Fibroblast of skin of right quadriceps (primary cell): ENCODE results near the gene BMS1.
"Not testable (repeated sequence)": the region's sequence is repeated elsewhere in the genome, so short reads cannot be mapped to it uniquely, and the experiment has no call there.

Experiments
- DNase-seq: peaks from one replicate; pipeline ENCODE4 v3.0.0-alpha.2; 2013

BMS1 gene

DNA sequence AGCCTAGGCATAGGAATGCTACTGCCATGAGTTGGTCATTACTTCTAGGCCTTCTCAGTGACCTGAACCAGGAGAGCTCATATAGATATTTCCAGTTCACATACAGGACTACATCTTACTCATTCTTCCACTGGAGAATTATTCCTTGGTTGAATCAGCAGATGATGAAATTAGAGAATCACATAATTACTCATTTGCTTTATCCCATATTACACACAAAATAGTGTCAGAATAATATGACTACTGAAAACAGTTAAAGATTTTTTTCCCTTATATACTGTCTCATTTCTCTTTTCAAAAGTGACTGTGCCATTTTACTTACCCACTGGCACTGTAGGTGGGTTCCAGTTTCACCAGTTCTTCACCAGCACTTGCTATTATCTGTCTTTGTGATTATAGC, 18.5 kb downstream of the BMS1 start:
- no peak for DNase-seq

DNA sequence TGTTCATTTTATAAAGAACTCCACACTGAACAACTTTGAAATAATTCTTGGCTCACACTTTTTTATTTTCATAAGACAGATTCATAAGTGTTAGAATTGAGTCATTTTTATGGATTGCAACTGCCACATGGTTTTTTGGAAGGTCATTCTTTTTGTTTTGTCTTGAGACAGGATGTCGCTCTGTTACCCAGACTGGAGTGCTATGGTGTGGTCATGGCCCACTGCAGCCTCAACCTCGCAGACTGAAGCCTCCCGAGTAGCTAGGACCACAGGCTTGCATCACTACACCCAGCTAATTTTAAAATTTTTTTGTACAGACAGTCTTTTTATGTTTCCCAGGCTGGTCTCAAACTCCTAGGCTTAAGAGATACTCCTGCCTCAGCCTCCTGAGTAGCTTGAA, 20.3 kb downstream of the BMS1 start:
- DNase-seq, result no peak

DNA sequence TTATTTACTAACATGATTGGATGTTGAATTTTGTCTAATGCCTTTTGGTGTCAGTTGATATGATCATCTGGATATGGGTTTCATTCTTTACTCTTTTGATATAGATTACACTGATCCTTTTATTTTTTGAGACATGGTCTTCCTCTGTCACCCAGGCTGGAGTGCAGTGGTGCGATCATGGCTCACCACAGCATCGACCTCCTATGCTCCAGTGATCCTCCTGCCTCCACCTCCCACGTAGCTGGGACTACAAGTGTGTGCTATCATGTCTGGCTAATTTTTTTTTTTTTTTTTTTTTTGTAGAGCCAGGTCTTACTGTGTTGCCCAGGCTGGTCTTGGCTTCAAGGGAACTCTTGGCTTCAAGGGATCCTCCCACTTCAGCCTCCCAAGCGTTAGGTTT, 27.1 kb downstream of the BMS1 start:
- DNase-seq, result no peak

DNA sequence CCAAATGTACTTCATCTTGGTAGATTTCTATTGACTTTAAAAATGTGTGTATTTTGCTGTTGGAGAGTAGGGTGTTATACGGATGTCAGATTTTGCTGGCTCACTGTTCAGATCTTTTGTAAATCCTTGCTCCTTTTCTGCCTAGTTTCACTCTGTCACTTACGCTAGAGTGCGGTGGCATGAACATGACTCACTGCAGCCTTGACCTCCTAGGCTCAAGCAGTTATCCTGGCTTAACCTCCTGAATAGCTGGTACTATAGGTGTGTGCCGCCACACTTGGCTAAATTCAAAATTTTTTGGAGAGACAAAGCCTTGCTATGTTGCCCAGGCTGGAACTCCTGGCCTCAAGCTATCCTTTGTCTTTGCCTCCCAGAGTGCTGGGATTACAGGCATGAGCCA, 29.4 kb downstream of the BMS1 start:
- DNase-seq, result no peak

DNA sequence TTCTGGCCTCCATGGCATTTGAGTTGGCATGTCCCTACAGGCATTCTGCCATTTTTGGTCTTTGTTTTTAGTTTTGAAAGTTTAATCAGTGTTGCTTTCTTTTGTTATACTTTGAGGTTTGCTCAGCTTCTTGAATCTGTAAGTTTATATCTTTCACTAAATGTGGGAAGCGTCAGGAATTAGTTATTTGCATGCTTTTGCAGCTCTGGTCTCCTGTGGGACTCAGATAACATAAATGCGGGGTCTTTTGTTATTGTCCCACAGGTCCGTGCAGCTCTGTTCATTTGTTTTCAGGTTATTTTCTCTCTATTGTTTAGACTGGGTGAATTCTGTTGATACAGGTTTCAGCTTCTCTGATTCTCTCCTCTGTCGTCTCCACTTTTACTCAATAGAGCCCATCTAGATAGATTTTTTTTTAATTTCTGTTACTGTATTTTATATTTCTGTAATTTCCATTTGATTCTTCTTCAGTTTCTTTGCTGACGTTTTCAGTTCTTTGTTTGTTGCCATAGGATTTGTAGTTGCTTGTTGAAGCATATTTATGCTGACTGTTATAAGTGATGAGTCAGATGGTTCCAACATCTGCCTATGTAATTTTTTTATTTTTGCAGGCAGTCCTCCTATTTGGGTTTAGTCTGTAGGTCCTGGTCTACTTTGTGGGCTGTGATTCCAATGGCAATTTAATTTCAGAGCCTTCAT, 31.5 kb downstream of the BMS1 start:
- DNase-seq, result not testable (repeated sequence)

DNA sequence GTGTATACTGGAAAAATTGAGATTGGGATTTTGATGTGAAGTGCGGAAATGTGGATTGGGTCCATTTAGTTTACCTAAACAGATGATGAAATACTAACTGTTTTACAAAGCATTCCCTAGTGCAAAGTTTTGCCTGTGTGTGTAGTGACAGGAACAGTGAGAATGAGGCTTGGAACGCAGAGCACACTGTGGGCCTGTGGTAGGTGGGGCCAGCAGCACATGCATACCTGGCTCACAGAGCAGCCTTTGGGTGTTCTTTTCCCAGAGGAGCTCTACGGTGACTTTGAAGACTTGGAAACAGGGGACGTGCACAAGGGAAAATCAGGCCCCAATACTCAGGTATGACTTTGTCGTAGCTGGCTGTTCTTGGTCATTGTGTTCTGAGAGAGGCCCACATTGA, 33.7 kb downstream of the BMS1 start:
- not testable (repeated sequence) for DNase-seq

DNA sequence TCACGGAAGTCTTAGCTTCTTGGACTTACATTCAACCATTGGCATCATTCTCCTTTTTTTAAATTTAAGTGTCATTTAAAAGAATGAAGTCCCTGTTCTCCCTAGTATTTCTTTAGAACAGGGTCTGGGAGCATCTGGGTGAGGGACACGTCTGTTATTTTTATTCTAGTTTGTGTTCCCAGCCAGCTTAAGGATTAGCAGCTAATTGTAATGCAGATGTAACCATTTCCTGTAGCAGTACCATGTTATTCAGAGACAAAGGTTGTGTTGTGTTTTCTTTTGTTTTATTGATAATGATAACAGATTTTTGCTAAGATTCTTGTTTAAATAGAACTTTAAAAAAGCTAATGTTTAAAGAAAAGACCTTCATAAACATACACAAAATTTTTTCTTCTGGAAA, 34.3 kb downstream of the BMS1 start:
- no peak for DNase-seq

DNA sequence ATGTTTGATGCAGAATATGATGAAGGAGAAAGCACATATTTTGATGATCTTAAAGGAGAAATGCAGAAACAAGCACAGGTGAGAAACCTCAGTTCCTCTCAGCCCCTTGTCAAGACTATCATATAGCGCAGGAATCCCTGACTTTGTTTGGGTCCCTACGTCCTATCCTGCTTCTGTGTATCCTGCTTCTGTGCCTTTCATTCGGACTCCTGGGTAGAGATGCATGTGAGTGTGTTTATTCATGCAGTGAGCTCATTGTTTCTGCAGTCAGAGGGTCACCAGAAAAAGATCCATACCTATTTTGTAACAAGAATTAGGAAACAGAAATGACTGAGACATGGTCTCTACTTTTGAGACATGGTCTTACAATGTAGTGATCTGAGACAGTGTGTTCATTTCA, 34.8 kb downstream of the BMS1 start:
- not testable (repeated sequence) for DNase-seq

DNA sequence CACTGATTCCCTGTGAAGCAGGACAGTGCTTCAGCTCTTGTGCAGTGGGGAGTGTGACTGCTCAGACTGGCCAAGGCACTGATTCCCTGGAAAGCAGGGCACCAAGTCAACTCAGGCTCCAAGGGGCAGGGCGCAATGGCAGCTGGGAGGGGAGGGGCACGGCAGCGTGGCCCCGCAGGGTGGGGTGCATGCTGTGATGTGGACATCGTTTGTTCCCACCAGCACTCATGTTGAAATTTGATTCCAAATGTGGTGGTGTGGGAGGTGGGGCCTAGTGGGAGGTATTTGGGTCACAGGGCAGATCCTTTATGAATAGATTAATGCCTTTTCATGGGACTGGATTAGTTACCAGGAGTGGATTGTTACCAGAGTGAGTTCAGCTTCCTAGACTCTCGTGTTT, 44.2 kb downstream of the BMS1 start:
- not testable (repeated sequence) for DNase-seq

DNA sequence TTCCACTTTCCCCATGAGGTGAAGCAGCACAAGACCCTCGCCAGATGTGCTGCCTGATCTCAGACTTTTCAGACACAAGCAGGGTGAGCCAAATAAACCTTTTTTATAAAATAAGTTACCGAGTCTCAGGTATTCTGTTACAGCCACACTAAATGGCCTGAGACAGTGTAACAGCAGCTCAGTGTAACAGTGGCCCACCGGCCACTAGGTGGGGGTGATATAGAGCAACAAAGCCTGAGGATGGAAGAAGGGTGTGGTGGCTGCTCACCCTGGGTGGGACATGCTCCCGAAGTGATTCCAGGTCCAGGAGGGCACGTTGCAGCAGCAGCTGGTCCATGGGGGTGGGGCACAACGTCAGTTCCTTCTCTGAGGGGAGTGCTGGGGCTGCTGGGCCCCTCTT, 44.6 kb downstream of the BMS1 start:
- no peak for DNase-seq

DNA sequence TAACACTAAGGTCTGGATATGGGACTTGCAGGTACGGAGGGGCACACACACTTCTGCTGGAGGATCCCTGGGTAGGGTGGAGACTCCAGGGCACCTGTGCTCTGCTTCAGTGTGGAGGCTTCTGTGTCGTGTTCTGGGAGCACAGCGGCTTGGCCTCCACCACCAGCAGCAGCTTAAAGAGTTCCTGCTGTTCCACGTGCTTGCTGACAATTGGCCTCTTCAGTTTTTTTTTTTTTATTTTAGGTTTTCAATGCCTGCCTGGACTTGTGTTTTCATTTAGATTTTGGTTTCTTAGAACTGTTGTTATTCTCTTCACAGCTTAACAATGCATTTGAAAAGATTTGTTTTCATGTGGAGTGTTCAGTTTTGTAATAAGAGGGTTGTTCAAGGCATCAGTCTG, 45.8 kb downstream of the BMS1 start:
- DNase-seq, result not testable (repeated sequence)

DNA sequence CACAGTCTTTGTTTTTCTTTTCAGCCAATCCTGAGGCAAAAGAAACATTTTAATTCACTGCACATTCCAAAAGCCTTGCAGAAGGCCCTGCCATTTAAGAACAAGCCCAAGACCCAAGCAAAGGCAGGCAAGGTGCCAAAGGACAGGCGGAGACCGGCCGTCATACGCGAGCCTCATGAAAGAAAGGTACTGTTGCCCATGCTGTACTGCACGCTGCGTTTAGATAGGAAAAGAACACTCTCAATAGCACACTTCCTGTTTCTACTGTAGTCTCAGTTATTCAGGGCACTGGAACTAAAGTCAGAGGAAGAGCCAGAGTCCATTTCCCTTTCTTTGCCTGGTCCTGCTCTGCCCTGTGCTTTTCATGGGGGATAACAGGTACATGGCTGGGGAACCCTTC, 47.6 kb downstream of the BMS1 start:
- no peak for DNase-seq

DNA sequence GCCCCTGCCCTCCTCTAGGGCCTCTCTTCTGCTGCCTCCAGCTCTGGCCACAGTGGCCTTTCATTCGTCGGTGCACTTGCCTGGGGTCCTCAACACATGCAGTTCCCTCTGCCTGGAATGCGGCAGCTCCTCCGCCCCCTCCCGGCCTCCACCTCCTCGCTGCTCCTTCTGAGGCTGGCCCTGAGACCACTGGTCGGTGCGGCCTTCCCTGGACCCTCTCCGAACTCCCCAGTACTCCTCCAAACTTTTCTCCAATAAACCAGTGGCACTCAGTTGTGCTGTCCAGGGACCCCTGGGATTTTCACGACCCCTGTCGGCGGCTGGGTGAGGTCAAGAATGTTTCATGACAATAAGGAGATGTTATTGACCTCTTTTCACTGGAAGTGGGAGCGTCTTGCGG, 53.5 kb downstream of the BMS1 start:
- no peak for DNase-seq

DNA sequence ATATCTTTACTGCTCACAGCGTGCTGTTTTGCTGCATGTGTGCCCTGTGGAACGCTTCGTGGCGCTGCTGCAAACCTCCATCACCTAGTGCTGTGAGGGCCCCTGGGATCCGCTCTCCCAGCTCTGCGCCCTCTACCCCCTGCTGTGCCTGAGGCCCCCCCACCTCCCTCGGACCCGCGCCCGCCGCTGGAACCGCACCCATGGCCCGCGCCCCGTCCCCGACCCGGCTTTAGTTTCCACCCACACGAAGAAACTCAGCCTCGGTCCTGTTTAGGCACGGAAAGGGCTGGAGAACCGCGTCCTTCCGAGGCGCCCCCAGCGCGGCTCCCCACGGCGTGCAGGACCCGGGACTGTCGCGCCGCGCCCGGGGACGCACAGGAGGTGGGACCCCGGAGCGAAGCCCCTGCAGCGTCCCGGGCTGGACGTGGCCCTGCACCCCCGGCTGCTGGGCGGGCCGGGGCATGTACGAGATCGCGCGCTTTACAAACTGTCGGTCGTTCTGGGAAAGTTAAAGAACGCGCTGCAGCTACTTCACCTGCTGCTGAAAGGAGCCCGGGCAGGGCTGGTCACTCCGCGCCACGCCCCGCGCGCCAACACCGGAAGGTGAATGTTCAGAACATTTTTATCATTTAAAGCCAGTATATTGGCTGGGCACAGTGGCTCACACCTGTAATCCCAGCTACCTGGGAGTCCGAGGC, 54.3 kb downstream of the BMS1 start:
- DNase-seq, result peak; percentile 4

DNA sequence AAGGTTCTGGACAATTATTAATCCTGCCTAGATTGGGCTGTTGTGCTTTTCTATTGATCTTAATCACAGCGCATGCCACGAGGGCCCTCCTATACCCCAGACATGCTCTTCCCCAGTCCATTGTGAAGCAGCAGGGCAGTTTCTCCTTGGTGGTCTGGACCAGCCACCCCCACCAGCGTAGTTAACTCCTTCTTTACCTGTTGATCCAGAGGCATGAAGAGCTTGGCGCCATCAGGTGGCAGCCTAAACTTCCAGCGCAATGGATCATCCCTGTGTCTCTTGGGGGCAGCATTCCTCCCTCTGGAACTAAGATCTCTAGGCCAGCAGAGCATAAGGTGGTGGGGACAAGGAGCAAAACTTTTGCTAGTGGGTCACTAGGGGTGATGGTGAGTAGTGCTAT, 62.2 kb downstream of the BMS1 start:
- DNase-seq, result not testable (repeated sequence)

DNA sequence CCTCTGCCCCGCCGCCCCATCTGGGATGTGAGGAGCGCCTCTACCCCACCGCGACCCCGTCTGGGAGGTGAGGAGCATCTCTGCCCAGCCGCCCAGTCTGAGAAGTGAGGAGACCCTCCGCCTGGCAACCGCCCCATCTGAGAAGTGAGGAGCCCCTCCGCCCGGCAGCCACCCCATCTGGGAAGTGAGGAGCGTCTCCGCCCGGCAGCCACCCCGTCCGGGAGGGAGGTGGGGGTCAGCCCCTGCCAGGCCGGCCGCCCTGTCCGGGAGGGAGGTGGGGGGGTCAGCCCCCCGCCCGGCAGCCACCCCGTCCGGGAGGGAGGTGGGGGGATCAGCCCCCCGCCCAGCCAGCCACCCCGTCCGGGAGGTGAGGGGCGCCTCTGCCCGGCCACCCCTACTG, 64.7 kb downstream of the BMS1 start:
- DNase-seq, result not testable (repeated sequence)

DNA sequence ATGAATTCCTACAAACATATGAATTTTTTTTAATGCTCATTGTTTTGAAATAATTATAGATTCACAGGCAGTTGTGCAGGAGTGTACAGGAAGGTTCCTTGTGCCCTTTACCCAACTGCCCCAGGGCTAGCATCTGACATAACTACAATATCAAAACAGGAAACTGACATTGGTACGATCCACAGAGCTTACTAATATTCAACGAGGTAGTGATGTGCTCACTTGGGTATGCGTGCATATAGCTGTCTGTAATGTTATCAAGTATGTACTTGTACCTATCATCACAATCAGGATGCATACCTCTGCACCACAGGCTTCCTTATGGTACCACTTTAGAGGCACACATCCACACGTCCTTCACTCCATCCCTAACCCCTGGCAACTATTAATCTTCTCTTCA, 68.3 kb downstream of the BMS1 start:
- DNase-seq, result no peak

DNA sequence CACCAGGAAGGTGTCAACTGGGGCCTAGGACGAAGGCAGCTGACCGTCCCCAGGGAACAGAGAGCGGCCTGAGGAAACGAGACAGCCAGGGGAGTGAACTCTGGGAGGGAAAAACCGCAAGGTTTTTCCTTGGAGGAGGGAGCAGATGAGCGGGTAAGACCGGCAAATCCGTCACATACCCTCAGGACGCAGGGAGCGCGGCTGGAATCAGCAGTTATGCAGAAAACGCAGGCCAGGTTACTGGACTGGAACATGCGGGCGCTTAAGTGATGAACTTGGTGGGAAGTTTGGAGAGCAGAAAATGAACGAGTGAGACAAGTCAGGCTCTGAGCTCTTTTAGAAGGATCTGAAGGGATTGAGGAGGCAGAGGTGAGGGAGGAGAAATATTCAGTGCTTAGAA, 76.7 kb downstream of the BMS1 start:
- DNase-seq, result no peak

DNA sequence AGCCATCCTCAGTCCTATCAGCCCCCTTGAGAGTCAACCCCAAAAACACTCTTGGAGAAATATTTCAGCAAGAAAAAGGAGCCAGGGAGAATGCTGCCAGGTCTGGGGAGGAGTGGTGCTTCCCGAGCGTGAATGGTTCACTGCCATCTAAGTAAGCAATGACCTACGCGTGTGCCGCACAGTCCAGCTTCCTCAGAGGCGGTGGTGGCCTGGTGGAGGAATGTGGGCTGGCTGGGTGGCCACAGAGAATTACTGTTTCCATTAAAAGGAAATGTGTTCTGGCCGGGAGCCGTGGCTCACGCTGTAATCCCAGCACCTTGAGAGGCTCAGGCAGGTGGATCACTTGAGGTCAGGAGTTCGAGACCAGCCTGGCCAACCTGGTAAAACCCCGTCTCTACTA, 77.4 kb downstream of the BMS1 start:
- DNase-seq, result not testable (repeated sequence)

DNA sequence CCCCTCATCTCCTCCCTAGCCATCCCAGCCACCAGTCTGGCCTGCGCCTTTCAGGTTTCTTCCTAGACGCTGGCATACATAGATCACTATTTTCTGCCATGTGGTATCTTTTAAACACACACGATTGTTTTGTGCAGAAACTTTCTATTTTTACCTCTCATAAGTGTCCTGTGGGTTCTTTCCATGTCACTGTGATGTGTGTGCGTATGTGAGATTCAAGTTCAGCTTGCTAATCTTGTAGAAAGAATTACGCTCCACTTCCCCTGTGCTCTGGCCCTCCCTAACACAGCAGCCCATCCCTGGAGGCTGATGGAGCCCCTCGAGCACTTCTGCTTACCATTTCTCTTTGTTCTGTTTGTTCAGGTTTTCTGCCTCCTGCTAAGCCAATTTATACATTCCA, 80.2 kb downstream of the BMS1 start:
- not testable (repeated sequence) for DNase-seq

DNA sequence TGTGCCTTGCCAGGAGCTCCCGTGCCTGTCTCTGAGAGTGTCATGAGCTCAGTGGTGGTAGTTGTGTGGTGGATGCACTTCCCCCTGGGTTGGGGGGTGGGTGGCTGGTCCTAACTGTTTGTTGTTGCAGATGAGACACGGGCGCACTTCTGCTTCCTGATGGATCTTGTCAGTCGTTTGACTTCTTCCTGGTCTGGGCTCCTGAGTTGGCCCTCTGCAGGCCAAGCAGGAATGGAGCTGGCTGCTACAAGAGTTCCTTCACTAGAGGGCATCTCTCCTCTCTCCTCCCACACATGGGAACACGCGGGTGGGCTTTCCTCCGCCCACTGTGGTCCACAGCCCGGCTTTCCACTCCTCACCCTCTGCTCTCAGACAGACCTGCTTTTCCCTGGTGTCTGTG, 82.0 kb downstream of the BMS1 start:
- DNase-seq, result no peak

DNA sequence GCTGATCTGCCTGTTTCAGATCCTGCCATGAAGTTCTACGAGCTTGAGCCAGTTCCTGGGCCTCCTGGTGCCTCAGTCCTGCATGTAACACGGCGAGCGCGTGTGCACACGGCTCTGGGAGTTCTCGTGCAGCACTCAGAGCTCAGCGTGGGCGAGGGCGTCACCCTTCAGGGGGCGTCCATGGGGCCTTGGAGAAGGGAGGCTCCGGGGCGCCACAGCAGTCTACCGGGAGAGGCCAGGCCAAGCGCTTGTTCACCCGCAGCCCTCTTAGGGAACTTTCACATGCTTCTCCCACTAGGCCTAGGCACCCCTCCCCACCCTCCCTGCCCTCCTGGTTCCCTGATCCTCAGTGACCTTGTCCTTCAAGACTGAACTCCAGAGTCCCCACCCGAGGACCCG, 83.1 kb downstream of the BMS1 start:
- no peak for DNase-seq

DNA sequence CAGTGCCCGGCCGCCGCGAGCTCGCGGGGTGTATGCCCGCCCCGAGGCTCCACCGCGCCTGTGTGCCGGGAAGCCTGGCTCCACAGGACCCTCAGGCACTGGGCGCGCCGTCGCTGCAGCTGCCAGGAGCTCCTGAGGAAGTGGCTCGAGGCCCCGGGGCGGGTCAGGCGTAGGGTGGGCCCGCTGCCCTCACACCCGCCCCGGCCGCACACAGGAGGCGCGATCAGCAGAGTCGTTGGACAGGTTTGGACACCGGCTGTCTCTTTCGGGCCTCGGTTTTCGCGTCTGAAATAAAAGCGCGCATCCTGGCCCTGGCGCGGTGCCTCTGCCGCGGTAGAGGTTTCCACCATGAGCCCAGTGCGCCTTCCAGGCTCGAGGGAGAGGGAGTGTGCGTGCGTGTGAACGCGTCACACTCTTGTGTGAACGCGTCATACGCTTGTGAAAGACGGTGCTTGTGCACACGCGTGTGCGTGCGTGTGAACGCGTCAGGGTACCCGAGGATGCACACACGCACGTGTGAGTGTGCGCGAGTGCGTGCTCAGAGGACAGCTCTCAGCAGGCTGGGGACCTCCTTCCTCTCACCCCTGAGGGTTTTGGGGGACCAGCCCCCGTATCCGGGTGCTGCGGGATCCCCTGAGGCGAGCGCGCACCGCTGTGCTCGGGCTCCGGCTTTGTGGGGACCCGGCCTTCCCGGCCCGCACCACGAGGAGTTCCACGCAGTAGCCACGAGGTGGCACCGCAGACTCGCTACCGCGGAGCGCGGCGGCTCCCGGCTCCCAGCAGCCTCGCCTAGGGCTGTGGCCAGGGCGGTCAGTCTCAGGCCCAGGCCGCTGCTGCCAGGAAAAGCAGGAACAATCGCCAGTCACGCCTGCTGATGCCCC, 83.8 kb downstream of the BMS1 start:
- DNase-seq, result peak; percentile 40

DNA sequence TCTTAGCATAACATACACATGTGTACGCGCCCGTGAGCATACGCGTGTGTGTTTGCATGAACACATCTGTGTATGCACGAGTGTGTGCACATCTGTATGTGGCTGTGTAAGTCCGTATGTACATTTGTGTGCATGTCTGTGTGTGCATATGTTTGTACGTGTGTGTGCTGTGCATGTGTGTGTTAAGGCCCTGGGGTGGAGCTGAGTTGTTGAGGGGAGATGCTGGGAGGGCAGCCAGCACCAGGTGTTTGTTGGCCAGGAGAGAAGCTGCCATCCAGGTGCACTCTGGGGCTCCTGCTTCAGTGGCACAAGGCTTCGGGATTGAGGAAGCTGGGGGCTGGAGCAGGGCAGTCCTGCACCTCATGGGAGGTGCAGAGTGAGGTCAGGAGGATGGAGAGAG, 85.0 kb downstream of the BMS1 start:
- no peak for DNase-seq
